GM23248 (cell line): Measurements from ENCODE around the gene CIT. TPM values are rescaled to one million over a fixed set of nuclear protein-coding genes. Genes with fewer than 3 reads are reported as not detected.

Source experiments
- DNase-seq: peaks from one replicate; pipeline ENCODE4 v3.0.0-alpha.2; 2015
- H2AFZ ChIP-seq: fragments of 200-600 bp; sonication (generic); 2 replicates; pipeline ENCODE4 v1.6.1; 2016; ENCODE audit warnings: antibody characterized with exemption
- H3F3A ChIP-seq: fragments of 200-600 bp; sonication (generic); 2 replicates; pipeline ENCODE4 v1.6.1; 2016; ENCODE audit warnings: mild to moderate bottlenecking, antibody characterized with exemption, mixed run types; ENCODE audit not compliant: insufficient read depth
- H3K27ac ChIP-seq: fragments of 200-600 bp; sonication (generic); 2 replicates; pipeline ENCODE4 v1.5.1; 2016; ENCODE audit warnings: mild to moderate bottlenecking
- H3K27me3 ChIP-seq: fragments of 200-600 bp; sonication (generic); replicated peaks from 2 replicates; pipeline ENCODE4 v1.6.1; 2016; ENCODE audit warnings: mild to moderate bottlenecking; ENCODE audit not compliant: insufficient read depth
- H3K36me3 ChIP-seq: fragments of 200-600 bp; sonication (generic); 2 replicates; pipeline ENCODE4 v1.6.1; 2016; ENCODE audit warnings: low read depth, mild to moderate bottlenecking
- H3K4me1 ChIP-seq: fragments of 200-600 bp; sonication (generic); 2 replicates; pipeline ENCODE4 v1.6.1; 2016; ENCODE audit warnings: mild to moderate bottlenecking; ENCODE audit not compliant: insufficient read depth
- H3K4me2 ChIP-seq: fragments of 200-600 bp; sonication (generic); one replicate; pipeline ENCODE4 v1.6.1; 2016; ENCODE audit warnings: mild to moderate bottlenecking; ENCODE audit not compliant: unreplicated experiment
- H3K4me3 ChIP-seq: fragments of 200-600 bp; sonication (generic); 2 replicates; pipeline ENCODE4 v1.5.1; 2016; ENCODE audit warnings: mild to moderate bottlenecking
- H3K79me2 ChIP-seq: fragments of 200-600 bp; sonication (generic); 2 replicates; pipeline ENCODE4 v1.6.1; 2016; ENCODE audit warnings: mild to moderate bottlenecking; ENCODE audit not compliant: insufficient read depth
- H3K9ac ChIP-seq: fragments of 200-600 bp; sonication (generic); 2 replicates; pipeline ENCODE4 v1.6.1; 2016; ENCODE audit warnings: mild to moderate bottlenecking
- H3K9me2 ChIP-seq: fragments of 200-600 bp; sonication (generic); 2 replicates; pipeline ENCODE4 v1.6.1; 2016; ENCODE audit warnings: mixed run types, mild to moderate bottlenecking, moderate library complexity; ENCODE audit not compliant: insufficient read depth
- H3K9me3 ChIP-seq: fragments of 200-600 bp; sonication (generic); one replicate; pipeline ENCODE4 v1.6.1; 2017; ENCODE audit warnings: low read depth
- H4K20me1 ChIP-seq: fragments of 200-600 bp; sonication (generic); 2 replicates; pipeline ENCODE4 v1.6.0; 2016; ENCODE audit not compliant: insufficient read depth
- EZH2 ChIP-seq: fragments of 200-600 bp; sonication (generic); IDR thresholded peaks from 2 replicates; pipeline ENCODE4 v1.6.1; 2018; ENCODE audit warnings: antibody characterized with exemption, mild to moderate bottlenecking; ENCODE audit not compliant: insufficient read depth, poor library complexity, severe bottlenecking
- EZH2phosphoT487 ChIP-seq: fragments of 200-600 bp; sonication (generic); IDR thresholded peaks from 2 replicates; pipeline ENCODE4 v1.6.1; 2018; ENCODE audit warnings: antibody characterized with exemption, moderate library complexity, mild to moderate bottlenecking, low read depth; ENCODE audit not compliant: insufficient read depth
- WGBS, 2 experiments: methylation state at CpG; one replicate each; pipeline ENCODE4 v1.1.6; 2015 to 2017; ENCODE audit warnings: low lambda C conversion rate in 2 of 2, low coverage in 1 of 2; ENCODE audit errors: missing lambda C conversion rate in 2 of 2; 5-methylcytosine and 5-hydroxymethylcytosine counted together
- in situ Hi-C: fragments of 300-500 bp; cut with MboI; formaldehyde crosslinking; loops from 2 replicates; pipeline ENCODE4 v1.15.0; 2020
- polyA plus RNA-seq: library from polyadenylated mRNA; unstranded; fragments of >200 nt; fragmentation: Nextera tagmentation; extraction: Ambion mirVana; gene quantifications from 2 replicates; pipeline ENCODE4 v1.2.1, GENCODE V29; 2016
- total RNA-seq: library from RNA; depleted of rRNA; stranded (reverse); fragments of >200 nt; shearing (Covaris generic); gene quantifications from 2 replicates; pipeline ENCODE4 v1.2.3, GENCODE V29; 2014

The CIT gene
- total and polyA plus RNA-seq, 2 experiments from 2014 or later: 4.3 to 6.8 TPM

DNA sequence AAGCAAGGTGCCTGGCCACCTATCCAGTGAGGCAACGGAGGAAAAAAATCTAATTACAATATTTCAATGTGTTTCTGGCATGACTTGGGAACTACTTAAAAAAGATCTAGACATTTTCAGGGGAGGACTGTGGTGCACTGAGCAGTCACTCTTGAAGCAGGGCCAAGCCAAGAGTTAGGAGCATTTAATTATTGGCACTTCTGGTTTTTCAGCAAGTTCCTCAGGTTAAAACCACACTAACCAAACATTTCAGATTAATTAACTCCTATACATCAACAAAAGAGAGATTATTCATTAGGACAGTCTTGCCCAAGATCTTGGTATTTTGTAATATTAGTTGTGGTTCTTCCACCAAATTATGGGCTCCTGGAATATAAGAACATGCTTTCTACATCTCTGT lies 183.6 kb downstream of the CIT start:
- TF ChIP-seq EZH2 (no peak), EZH2phosphoT487 (no peak)
- Histone ChIP-seq H3K27me3 (no peaks in the 10 kb centered on the region), H3F3A (peaks cover 26% of the 10 kb centered on the region), H3K9me2 (no peaks in the 10 kb centered on the region), H3K27ac (peak overlapping the region; percentile 20; the same call in 1 of the 2 replicates), H3K4me3 (no peak overlapping the region), H3K79me2 (no peaks in the 10 kb centered on the region), H2AFZ (no peak overlapping the region), H3K9ac (no peak overlapping the region), H3K4me1 (peaks cover 26% of the 10 kb centered on the region), H3K9me3 (no peaks in the 10 kb centered on the region), H4K20me1 (no peaks in the 10 kb centered on the region), H3K36me3 (no peaks in the 10 kb centered on the region), H3K4me2 (peak overlapping the region; percentile 43)
- DNase-seq: no peak
- in situ Hi-C loops: no loop called here
- 95 to 100% methylated on average over 1 of the region's 1 CpG for WGBS, 2 experiments

DNA sequence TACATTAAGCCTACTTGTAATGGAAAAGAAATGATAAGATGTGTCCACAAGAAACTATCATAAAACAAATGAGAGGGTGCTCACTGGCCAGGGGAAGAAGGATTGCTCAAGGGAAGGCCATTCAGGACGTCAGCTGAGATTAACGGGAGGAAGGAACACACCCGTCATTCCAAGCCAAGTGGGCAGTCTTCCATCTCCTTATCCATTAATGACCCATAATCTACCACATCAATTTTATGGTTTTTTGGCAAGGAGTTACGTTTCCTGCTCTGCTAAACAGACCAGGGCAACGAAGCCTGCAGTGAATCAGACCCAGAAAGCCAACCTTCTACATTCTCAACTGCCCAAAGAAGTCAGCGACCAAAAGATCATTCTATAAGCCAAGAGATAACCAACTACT lies 184.1 kb downstream of the CIT start:
- Histone ChIP-seq H3K9me3 (no peaks in the 10 kb centered on the region), H3K79me2 (no peaks in the 10 kb centered on the region), H3K27ac (peak overlapping the region; percentile 47), H2AFZ (no peak overlapping the region), H3K27me3 (no peaks in the 10 kb centered on the region), H3K9ac (no peak overlapping the region), H3K36me3 (no peaks in the 10 kb centered on the region), H3K4me3 (no peak overlapping the region), H4K20me1 (no peaks in the 10 kb centered on the region), H3F3A (peaks cover 26% of the 10 kb centered on the region), H3K9me2 (no peaks in the 10 kb centered on the region), H3K4me2 (peak overlapping the region; percentile 43), H3K4me1 (peaks cover 26% of the 10 kb centered on the region)
- peak; percentile 86 for DNase-seq
- WGBS, 2 experiments: 11 to 12% methylated on average over 6 of the region's 6 CpGs
- in situ Hi-C loops: no loop called here
- no peak for TF ChIP-seq EZH2
- TF ChIP-seq EZH2phosphoT487: no peak

DNA sequence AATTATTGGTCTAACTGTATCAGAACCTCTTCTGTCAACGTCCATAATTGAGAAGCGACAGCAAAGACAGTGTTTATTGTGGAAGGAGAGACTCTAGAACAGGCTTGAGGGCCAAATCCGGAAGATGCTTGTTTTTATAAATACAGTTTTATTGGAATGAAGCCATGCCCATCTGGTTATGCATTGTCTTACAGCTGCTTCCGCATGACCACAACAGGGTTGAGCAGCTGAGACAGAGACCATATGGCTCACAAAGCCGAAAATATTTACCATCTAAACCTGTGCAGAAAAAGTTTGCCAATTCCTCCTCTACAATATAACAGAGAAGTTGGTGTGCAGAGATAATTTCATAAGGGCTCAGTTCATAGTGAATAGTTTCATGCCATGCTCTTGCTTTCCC lies 184.7 kb downstream of the CIT start:
- H3K4me3 ChIP-seq: no peak overlapping the region
- no peaks in the 10 kb centered on the region for H3K79me2 ChIP-seq
- no peaks in the 10 kb centered on the region for H3K36me3 ChIP-seq
- H3F3A ChIP-seq: peaks cover 26% of the 10 kb centered on the region
- no peaks in the 10 kb centered on the region for H3K9me2 ChIP-seq
- WGBS, 2 experiments: 69 to 74% methylated on average over 5 of the region's 5 CpGs
- no peak overlapping the region for H2AFZ ChIP-seq
- H3K27me3 ChIP-seq: no peaks in the 10 kb centered on the region
- peaks cover 26% of the 10 kb centered on the region for H3K4me1 ChIP-seq
- in situ Hi-C loops: no loop called here
- H3K4me2 ChIP-seq: peak overlapping the region; percentile 43
- no peak overlapping the region for H3K9ac ChIP-seq
- TF ChIP-seq EZH2phosphoT487: no peak
- no peak for TF ChIP-seq EZH2
- H4K20me1 ChIP-seq: no peaks in the 10 kb centered on the region
- H3K9me3 ChIP-seq: no peaks in the 10 kb centered on the region
- H3K27ac ChIP-seq: peak overlapping the region; percentile 47
- DNase-seq: no peak

DNA sequence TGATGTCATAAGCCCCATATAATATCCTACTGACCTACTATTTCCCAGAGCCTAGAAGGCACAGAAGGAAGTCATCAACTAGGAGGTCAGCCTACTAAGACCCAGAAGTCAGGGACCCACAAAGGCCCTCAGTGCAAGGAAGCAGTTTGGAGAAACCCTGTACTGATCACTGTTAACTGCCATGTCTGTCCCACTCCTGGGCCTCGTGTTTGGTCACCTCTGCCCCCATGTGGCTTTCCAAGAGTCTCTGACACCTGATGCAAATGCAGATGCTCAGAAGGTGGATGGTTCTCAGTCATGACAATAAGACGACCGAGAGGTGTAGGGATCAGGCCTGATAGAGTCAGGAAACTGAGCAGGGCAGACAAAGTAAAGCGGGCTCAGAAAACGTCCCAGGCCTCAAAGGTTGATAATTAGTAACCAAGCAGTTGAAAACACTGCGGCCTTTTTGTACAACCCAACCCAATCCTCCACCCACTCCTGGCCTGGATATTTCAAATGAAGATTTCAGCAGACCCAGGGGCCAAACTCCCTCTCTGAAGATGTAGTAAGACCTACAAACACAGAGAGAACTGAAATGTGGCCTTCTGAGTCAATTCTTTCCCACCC lies 185.8 kb downstream of the CIT start:
- H3K9me2 ChIP-seq: no peaks in the 10 kb centered on the region
- no peaks in the 10 kb centered on the region for H3K36me3 ChIP-seq

More for the DNA sequence above, 185.8 kb downstream of the CIT start:
- Histone ChIP-seq H2AFZ (no peak overlapping the region), H3K4me1 (peaks cover 26% of the 10 kb centered on the region), H3K4me2 (no peak overlapping the region), H3K4me3 (no peak overlapping the region), H3K79me2 (no peaks in the 10 kb centered on the region), H3F3A (peaks cover 26% of the 10 kb centered on the region), H3K27ac (no peak overlapping the region), H4K20me1 (no peaks in the 10 kb centered on the region), H3K27me3 (no peaks in the 10 kb centered on the region), H3K9me3 (no peaks in the 10 kb centered on the region), H3K9ac (no peak overlapping the region)
- WGBS, 2 experiments: 95 to 97% methylated on average over 6 of the region's 6 CpGs
- TF ChIP-seq EZH2phosphoT487: no peak
- no peak for TF ChIP-seq EZH2
- in situ Hi-C loops: no loop called here
- no peak for DNase-seq
